ENCODE measurements around the gene IMP4.
"Not testable (repeated sequence)": the region's sequence is repeated elsewhere in the genome, so short reads cannot be mapped to it uniquely, and the experiment has no call there.

The IMP4 gene

GRCh38 chr2:130342533-130343275, at the start of gene IMP4:
Gene IMP4, plus strand, starts transcription at chr2:130342897. Its CDS starts 36 bp downstream, at chr2:130342933.
- peak; percentile 91 for DNase-seq

- no peak for DNase-seq
These were observed 42.3 kb upstream of the IMP4 start for GRCh38 chr2:130300258-130300969.

GRCh38 chr2:130300970-130301348, 41.7 kb upstream of the IMP4 start:
- DNase-seq, result no peak

- DNase-seq, result no peak
These were observed 40.4 kb upstream of the IMP4 start for GRCh38 chr2:130302164-130302886.

GRCh38 chr2:130303169-130303568, 39.5 kb upstream of the IMP4 start:
- no peak for DNase-seq

GRCh38 chr2:130304726-130305125, 38.0 kb upstream of the IMP4 start:
- DNase-seq, result no peak

- DNase-seq, result no peak
These were observed 34.8 kb upstream of the IMP4 start for GRCh38 chr2:130307850-130308249.

GRCh38 chr2:130310881-130311280, 31.8 kb upstream of the IMP4 start:
- no peak for DNase-seq

GRCh38 chr2:130313812-130314334, 28.8 kb upstream of the IMP4 start:
- no peak for DNase-seq

GRCh38 chr2:130314377-130314776, 28.3 kb upstream of the IMP4 start:
- DNase-seq, result no peak

- no peak for DNase-seq
These were observed 26.1 kb upstream of the IMP4 start for GRCh38 chr2:130316596-130316995.

GRCh38 chr2:130318906-130319305, 23.8 kb upstream of the IMP4 start:
- DNase-seq, result no peak

GRCh38 chr2:130319536-130319935, 23.2 kb upstream of the IMP4 start:
- DNase-seq, result no peak

- no peak for DNase-seq
These were observed 14.8 kb upstream of the IMP4 start for GRCh38 chr2:130327703-130328527.

GRCh38 chr2:130328710-130329109, 14.0 kb upstream of the IMP4 start:
- DNase-seq, result no peak

GRCh38 chr2:130332271-130333073, 10.2 kb upstream of the IMP4 start:
- no peak for DNase-seq

GRCh38 chr2:130333253-130333652, 9.4 kb upstream of the IMP4 start:
- not testable (repeated sequence) for DNase-seq

GRCh38 chr2:130334026-130334425, 8.7 kb upstream of the IMP4 start:
- no peak for DNase-seq

GRCh38 chr2:130335226-130335625, 7.5 kb upstream of the IMP4 start:
- DNase-seq, result no peak

- no peak for DNase-seq
These were observed 6.4 kb upstream of the IMP4 start for GRCh38 chr2:130336150-130336876.
